Glutamatergic neuron (in vitro differentiated cells): ENCODE results near the gene TFF3. TPM values are rescaled to one million over a fixed set of nuclear protein-coding genes. Genes with fewer than 3 reads are reported as not detected.

Experiments used
- DNase-seq: peaks from one replicate; pipeline ENCODE4 v3.0.0; 2022
- H3K27ac Mint-ChIP-seq: one replicate; pipeline ENCODE4 v1.8.0; 2020; ENCODE audit warnings: mild to moderate bottlenecking, mixed read lengths, inconsistent platforms; ENCODE audit not compliant: unreplicated experiment
- H3K27me3 Mint-ChIP-seq: one replicate; pipeline ENCODE4 v1.8.0; 2020; ENCODE audit warnings: mild to moderate bottlenecking, moderate library complexity, mixed read lengths, inconsistent platforms; ENCODE audit not compliant: unreplicated experiment
- H3K36me3 Mint-ChIP-seq: one replicate; pipeline ENCODE4 v1.8.0; 2020; ENCODE audit warnings: mild to moderate bottlenecking, mixed read lengths, inconsistent platforms; ENCODE audit not compliant: unreplicated experiment
- H3K4me1 Mint-ChIP-seq: one replicate; pipeline ENCODE4 v1.8.0; 2020; ENCODE audit warnings: mild to moderate bottlenecking, low read depth, mixed read lengths, inconsistent platforms; ENCODE audit not compliant: unreplicated experiment
- H3K4me3 Mint-ChIP-seq: one replicate; pipeline ENCODE4 v1.8.0; 2020; ENCODE audit warnings: mild to moderate bottlenecking, mixed read lengths, inconsistent platforms; ENCODE audit not compliant: unreplicated experiment
- H3K9me3 Mint-ChIP-seq: one replicate; pipeline ENCODE4 v1.8.0; 2020; ENCODE audit warnings: mild to moderate bottlenecking, moderate library complexity, mixed read lengths, inconsistent platforms; ENCODE audit not compliant: unreplicated experiment
- total RNA-seq: library from RNA; stranded (reverse); fragmentation: NEBNext Ultra II Directional; extraction: Animal tissue kit (Norgen Biotek cat#: 25700); gene quantifications from one replicate; pipeline ENCODE4 v1.2.1, GENCODE V29; 2021; ENCODE audit not compliant: unreplicated experiment
- TF ChIP-seq, protein P1 (sequence below): fragments of 200-600 bp; sonication (generic); IDR thresholded peaks from one replicate; pipeline ENCODE4 v1.5.0; 2021; ENCODE audit not compliant: partially characterized antibody, unreplicated experiment

The TFF3 gene
- total RNA-seq, 1 donor from 2014 or later, result not detected

DNA sequence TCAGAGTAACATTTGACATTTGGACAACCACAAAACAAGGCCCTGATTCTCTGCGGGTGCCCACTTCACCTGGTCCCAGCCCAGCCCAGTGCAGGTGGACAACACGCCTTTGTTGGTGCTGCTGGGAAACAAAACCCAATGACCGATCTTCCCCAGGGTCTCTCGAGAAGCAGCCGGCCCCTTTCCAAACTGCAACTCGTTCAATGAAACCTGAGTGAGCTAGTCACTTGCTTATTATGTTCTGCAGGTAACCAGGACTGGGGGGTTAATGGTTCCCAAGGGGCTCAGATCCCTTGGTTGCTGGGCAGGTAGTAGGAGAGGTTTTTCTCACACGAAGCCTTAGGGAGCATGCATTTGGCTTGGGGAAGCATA is 53.4 kb downstream of the TFF3 start:
- DNase-seq, result no peak
- Mint-ChIP-seq H3K27ac (no peak overlapping the region), H3K4me1 (peaks cover 33% of the 10 kb centered on the region), H3K4me3 (peak overlapping the region; percentile 18), H3K27me3 (peaks cover 6% of the 10 kb centered on the region), H3K9me3 (peaks cover 4% of the 10 kb centered on the region), H3K36me3 (no peaks in the 10 kb centered on the region)
- TF ChIP-seq, protein P1, sequence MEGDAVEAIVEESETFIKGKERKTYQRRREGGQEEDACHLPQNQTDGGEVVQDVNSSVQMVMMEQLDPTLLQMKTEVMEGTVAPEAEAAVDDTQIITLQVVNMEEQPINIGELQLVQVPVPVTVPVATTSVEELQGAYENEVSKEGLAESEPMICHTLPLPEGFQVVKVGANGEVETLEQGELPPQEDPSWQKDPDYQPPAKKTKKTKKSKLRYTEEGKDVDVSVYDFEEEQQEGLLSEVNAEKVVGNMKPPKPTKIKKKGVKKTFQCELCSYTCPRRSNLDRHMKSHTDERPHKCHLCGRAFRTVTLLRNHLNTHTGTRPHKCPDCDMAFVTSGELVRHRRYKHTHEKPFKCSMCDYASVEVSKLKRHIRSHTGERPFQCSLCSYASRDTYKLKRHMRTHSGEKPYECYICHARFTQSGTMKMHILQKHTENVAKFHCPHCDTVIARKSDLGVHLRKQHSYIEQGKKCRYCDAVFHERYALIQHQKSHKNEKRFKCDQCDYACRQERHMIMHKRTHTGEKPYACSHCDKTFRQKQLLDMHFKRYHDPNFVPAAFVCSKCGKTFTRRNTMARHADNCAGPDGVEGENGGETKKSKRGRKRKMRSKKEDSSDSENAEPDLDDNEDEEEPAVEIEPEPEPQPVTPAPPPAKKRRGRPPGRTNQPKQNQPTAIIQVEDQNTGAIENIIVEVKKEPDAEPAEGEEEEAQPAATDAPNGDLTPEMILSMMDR, result no peak

Other genes with a start within 250 kb of the TFF3 start
- gene UMODL1, start 244.1 kb downstream of the TFF3 start, total RNA-seq, result not detected
- 31.9 TPM for gene ABCG1, start 96.3 kb downstream of the TFF3 start, total RNA-seq
- not detected for gene TFF2, start 35.6 kb upstream of the TFF3 start, total RNA-seq
- not detected for gene TFF1, start 51.1 kb upstream of the TFF3 start, total RNA-seq
- 0.71 TPM for gene TMPRSS3, start 80.6 kb upstream of the TFF3 start, total RNA-seq
- gene UBASH3A, start 88.5 kb upstream of the TFF3 start, total RNA-seq, result not detected
- 0.42 TPM for gene RSPH1, start 180.8 kb upstream of the TFF3 start, total RNA-seq
- 65.7 TPM for gene SLC37A1, start 198.4 kb upstream of the TFF3 start, total RNA-seq